Measurements from ENCODE around the gene CSH1. TPM values are rescaled to one million over a fixed set of nuclear protein-coding genes. Genes with fewer than 3 reads are reported as not detected.
"Not testable (repeated sequence)": the region's sequence is repeated elsewhere in the genome, so short reads cannot be mapped to it uniquely, and the experiment has no call there.

CSH1 gene
- total RNA-seq, 3 donors from 2014 or later (not counting 1 experiment from before 2014, with no cell fraction given) = not detected

DNA sequence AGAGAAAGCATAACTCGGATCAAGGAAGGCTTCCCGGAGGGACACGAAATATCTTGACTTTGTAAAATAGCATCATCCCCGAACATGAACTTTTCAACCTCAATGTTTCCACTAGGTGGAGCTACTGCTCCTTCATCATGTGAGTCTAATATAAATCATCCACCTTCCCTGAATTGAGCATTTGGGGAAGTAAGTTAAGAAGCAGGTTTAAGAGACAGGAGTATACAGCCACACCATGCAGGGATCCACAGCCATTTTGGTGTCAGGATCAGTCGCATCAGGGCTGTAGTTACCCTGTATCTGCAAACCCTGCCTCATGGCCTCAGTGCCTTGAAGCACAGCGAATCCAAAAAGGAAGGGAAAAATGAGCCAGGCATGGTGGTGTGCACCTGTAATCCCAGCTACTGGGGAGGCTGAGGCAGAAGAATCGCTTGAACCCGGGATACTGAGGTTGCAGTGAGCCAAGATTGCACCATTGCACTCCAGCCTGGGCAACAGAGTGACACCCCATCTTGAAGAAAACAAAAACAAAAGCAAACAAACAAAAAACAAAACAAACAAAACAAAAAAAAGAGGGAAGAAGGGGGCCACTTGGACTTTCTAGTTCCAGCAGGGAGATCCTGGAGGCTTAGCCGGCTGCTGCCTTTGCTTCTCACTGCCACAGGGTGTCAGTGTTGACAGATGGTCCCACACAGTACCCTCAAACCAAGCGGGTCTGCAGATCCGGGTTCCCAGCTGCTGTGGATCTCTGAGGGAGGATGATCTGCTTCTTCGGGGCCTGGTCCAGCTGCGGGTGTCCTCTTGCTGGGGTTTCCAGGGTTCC is 7.1 kb downstream of the CSH1 start:
- H3K9me3 ChIP-seq (ENCODE audit: control insufficient read depth, insufficient read depth, low read length); H3K4me1 Mint-ChIP-seq; H3K36me3 ChIP-seq (ENCODE audit: control insufficient read depth, insufficient read depth, low read length); H3K4me3 ChIP-seq (ENCODE audit: low read length); H3K27me3 ChIP-seq (ENCODE audit: control insufficient read depth, insufficient read depth, low read length); H3K27me3 Mint-ChIP-seq (ENCODE audit: low read depth in 2 of 2); H3K4me3 Mint-ChIP-seq; H3K27ac Mint-ChIP-seq; H3K4me1 ChIP-seq (ENCODE audit: control insufficient read depth, insufficient read depth, low read length); H3K9me3 Mint-ChIP-seq; H3K27ac ChIP-seq (ENCODE audit: low read length); intact Hi-C loops (cut with micrococcal nuclease); H3K36me3 Mint-ChIP-seq: not testable (repeated sequence)
- TF ChIP-seq CTCF (IDR thresholded peaks at IDR 0.05) = peak; percentile 65
- ATAC-seq (peak; percentile 68 to 75 (median 75)), DNase-seq (peak in 1 of 2 donors; percentile 61)
- WGBS (ENCODE audit: insufficient coverage) = 39% methylated on average over 9 of the region's 13 CpGs

DNA sequence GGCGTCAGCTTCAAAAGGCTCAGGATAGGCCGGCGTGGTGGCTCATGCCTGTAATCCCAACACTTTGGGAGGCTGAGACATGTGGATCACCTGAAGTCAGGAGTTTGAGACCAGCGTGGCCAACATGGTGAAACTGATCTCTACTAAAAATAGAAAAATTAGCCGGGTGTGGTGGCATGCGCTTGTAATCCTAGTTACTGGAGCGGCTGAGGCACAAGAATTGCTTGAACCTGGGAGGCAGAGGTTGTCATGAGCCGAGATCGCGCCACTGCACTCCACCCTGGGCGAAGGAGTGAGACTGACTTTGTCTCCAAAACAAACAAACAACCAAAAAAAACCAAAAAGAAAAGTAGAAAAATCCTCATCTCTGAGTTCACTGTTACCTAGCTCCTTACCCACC is 11.3 kb downstream of the CSH1 start:
- 93% methylated on average over 8 of the region's 11 CpGs for WGBS (ENCODE audit: insufficient coverage)
- intact Hi-C loops (cut with micrococcal nuclease) = not testable (repeated sequence)

GRCh38 chr17:63882626-63883126 is 13.7 kb downstream of the CSH1 start:
- intact Hi-C loops (cut with micrococcal nuclease); H3K9me3 Mint-ChIP-seq; H3K4me1 Mint-ChIP-seq; H3K36me3 Mint-ChIP-seq; H3K27ac Mint-ChIP-seq; H3K4me3 Mint-ChIP-seq; ATAC-seq; DNase-seq; H3K36me3 ChIP-seq (ENCODE audit: control insufficient read depth, insufficient read depth, low read length); H3K4me3 ChIP-seq (ENCODE audit: low read length); H3K27ac ChIP-seq (ENCODE audit: low read length); H3K27me3 ChIP-seq (ENCODE audit: control insufficient read depth, insufficient read depth, low read length); H3K27me3 Mint-ChIP-seq (ENCODE audit: low read depth in 2 of 2); H3K4me1 ChIP-seq (ENCODE audit: control insufficient read depth, insufficient read depth, low read length); H3K9me3 ChIP-seq (ENCODE audit: control insufficient read depth, insufficient read depth, low read length): not testable (repeated sequence)
- WGBS (ENCODE audit: insufficient coverage) = 80% methylated on average over 9 of the region's 9 CpGs

More for the DNA sequence above, 11.3 kb downstream of the CSH1 start:
- not testable (repeated sequence) for DNase-seq; H3K4me1 ChIP-seq (ENCODE audit: control insufficient read depth, insufficient read depth, low read length); ATAC-seq; H3K27me3 Mint-ChIP-seq (ENCODE audit: low read depth in 2 of 2); H3K4me3 ChIP-seq (ENCODE audit: low read length); H3K36me3 ChIP-seq (ENCODE audit: control insufficient read depth, insufficient read depth, low read length); H3K27ac ChIP-seq (ENCODE audit: low read length); H3K27me3 ChIP-seq (ENCODE audit: control insufficient read depth, insufficient read depth, low read length); H3K36me3 Mint-ChIP-seq; H3K9me3 Mint-ChIP-seq; H3K27ac Mint-ChIP-seq; H3K4me3 Mint-ChIP-seq; H3K4me1 Mint-ChIP-seq; H3K9me3 ChIP-seq (ENCODE audit: control insufficient read depth, insufficient read depth, low read length)

DNA sequence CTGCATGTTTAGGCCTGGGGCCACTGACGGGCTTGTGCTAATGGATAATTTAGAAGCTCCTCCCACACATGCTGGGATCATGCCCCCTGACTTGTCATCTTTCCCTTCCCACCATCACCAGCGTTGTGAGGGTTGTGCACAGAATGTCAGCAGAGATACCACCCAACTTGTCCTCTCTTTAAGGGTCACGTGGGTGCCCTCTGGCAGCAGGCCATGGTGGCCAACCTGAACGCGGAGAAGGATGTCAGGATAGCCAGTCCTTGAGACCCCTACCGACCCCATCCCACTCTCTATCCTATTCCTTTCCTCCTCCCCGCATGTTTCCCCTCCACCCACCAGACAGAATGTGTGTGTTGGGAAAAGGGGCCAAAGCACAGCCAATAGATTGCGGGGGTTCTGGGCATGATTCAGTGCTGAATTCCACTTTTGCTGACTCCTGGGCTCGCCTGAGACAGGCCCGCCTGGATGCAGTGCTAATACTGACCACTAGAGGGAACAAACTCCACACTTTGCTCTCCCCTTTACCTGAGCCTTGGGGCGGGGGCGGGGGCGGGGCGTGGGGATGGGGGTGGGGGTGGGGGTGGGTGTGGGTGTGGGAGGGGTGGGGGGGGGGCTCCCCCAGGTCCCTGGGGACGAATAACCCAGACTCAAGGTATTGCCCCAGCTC is 14.3 kb downstream of the CSH1 start, which contains the start of gene GH2:
GH2 (minus strand) TSS at position 10 of the 667 bp plus-strand sequence. CDS start 143 bp downstream, outside the sequence.
- intact Hi-C loops (cut with micrococcal nuclease) = no loop called here
- Histone ChIP-seq H3K36me3 (ENCODE audit: control insufficient read depth, insufficient read depth, low read length) (no peaks in the 10 kb centered on the region), H3K27me3 (ENCODE audit: control insufficient read depth, insufficient read depth, low read length) (no peaks in the 10 kb centered on the region), H3K9me3 (ENCODE audit: control insufficient read depth, insufficient read depth, low read length) (no peaks in the 10 kb centered on the region), H3K4me1 (ENCODE audit: control insufficient read depth, insufficient read depth, low read length) (no peaks in the 10 kb centered on the region), H3K4me3 (ENCODE audit: low read length) (no peak within 1 kb of the TSS), H3K27ac (ENCODE audit: low read length) (no peak within 1 kb of the TSS)
- Mint-ChIP-seq H3K27me3 (ENCODE audit: low read depth in 2 of 2) (peaks cover 0 to 8% of the 10 kb centered on the region in 2 donors), H3K36me3 (no peaks in the 10 kb centered on the region), H3K9me3 (no peaks in the 10 kb centered on the region), H3K27ac (no peak within 1 kb of the TSS), H3K4me3 (no peak within 1 kb of the TSS), H3K4me1 (no peaks in the 10 kb centered on the region)
- TF ChIP-seq CTCF (IDR thresholded peaks at IDR 0.05) = peak; percentile 39
- peak; percentile 79 to 95 (median 90) for ATAC-seq
- peak; percentile 43 to 82 for DNase-seq
- WGBS (ENCODE audit: insufficient coverage) = 36% methylated on average over 6 of the region's 15 CpGs

GRCh38 chr17:63881337-63881736 is 15.0 kb downstream of the CSH1 start:
- H3K9me3 ChIP-seq (ENCODE audit: control insufficient read depth, insufficient read depth, low read length); H3K27ac Mint-ChIP-seq; intact Hi-C loops (cut with micrococcal nuclease); H3K36me3 Mint-ChIP-seq; H3K4me1 ChIP-seq (ENCODE audit: control insufficient read depth, insufficient read depth, low read length); H3K4me3 ChIP-seq (ENCODE audit: low read length); ATAC-seq; H3K27me3 Mint-ChIP-seq (ENCODE audit: low read depth in 2 of 2); H3K27ac ChIP-seq (ENCODE audit: low read length); H3K27me3 ChIP-seq (ENCODE audit: control insufficient read depth, insufficient read depth, low read length); H3K36me3 ChIP-seq (ENCODE audit: control insufficient read depth, insufficient read depth, low read length); DNase-seq; H3K4me3 Mint-ChIP-seq; H3K9me3 Mint-ChIP-seq; H3K4me1 Mint-ChIP-seq: not testable (repeated sequence)
- WGBS (ENCODE audit: insufficient coverage) = 89% methylated on average over 11 of the region's 11 CpGs
